Chondrocyte (in vitro differentiated cells): Measurements from ENCODE around the gene C16orf82. TPM values are rescaled to one million over a fixed set of nuclear protein-coding genes. Genes with fewer than 3 reads are reported as not detected.

Experiments used
- DNase-seq: peaks from one replicate; pipeline ENCODE4 v3.0.0; 2021; ENCODE audit warnings: mixed read lengths, low spot score
- H3K27ac Mint-ChIP-seq: one replicate; pipeline ENCODE4 v1.8.0; 2021; ENCODE audit warnings: mild to moderate bottlenecking, moderate library complexity, mixed read lengths; ENCODE audit not compliant: unreplicated experiment
- H3K27me3 Mint-ChIP-seq: 2 replicates; pipeline ENCODE4 v1.8.0; 2021; ENCODE audit warnings: low read depth, mixed read lengths
- H3K36me3 Mint-ChIP-seq: 2 replicates; pipeline ENCODE4 v1.8.0; 2021; ENCODE audit warnings: low read depth, mixed read lengths
- H3K4me1 Mint-ChIP-seq: 2 replicates; pipeline ENCODE4 v1.8.0; 2021; ENCODE audit warnings: low read depth, mild to moderate bottlenecking, mixed read lengths
- H3K4me3 Mint-ChIP-seq: one replicate; pipeline ENCODE4 v1.8.0; 2021; ENCODE audit warnings: mild to moderate bottlenecking, moderate library complexity, mixed read lengths; ENCODE audit not compliant: unreplicated experiment
- H3K9me3 Mint-ChIP-seq: 2 replicates; pipeline ENCODE4 v1.8.0; 2021; ENCODE audit warnings: low read depth, mixed read lengths
- CTCF ChIP-seq: fragments of 200-600 bp; sonication (generic); IDR thresholded peaks from 2 replicates; pipeline ENCODE4 v1.5.0; 2021; ENCODE audit warnings: antibody characterized with exemption, mild to moderate bottlenecking, moderate library complexity
- long read RNA-seq: library from polyadenylated mRNA; stranded (forward); transcript quantifications from one replicate; pipeline ENCODE4 v2.0.0, GENCODE V29; 2021
- total RNA-seq: library from RNA; stranded (reverse); gene quantifications from 3 replicates; pipeline ENCODE4 v1.2.1, GENCODE V29; 2021

Gene C16orf82
- not detected in 3 replicates for total RNA-seq
- long read RNA-seq, result 0 reads

- TF ChIP-seq CTCF, result no peak
- H3K27ac Mint-ChIP-seq, result no peak within 1 kb of the TSS
- DNase-seq, result no peak
- H3K27me3 Mint-ChIP-seq, result peaks cover 16% of the 10 kb centered on the region
- no peaks in the 10 kb centered on the region for H3K36me3 Mint-ChIP-seq
- H3K4me1 Mint-ChIP-seq, result no peaks in the 10 kb centered on the region
- H3K9me3 Mint-ChIP-seq, result no peaks in the 10 kb centered on the region
- H3K4me3 Mint-ChIP-seq, result no peak within 1 kb of the TSS
Measured at GRCh38 chr16:27066668-27067537, at the start of gene C16orf82. C16orf82 (plus strand) TSS chr16:27066927.

GRCh38 chr16:27020031-27020430 is 46.7 kb upstream of the C16orf82 start:
- no peak overlapping the region for H3K4me3 Mint-ChIP-seq
- DNase-seq, result no peak
- peaks cover 2% of the 10 kb centered on the region for H3K27me3 Mint-ChIP-seq
- H3K4me1 Mint-ChIP-seq, result no peaks in the 10 kb centered on the region
- H3K9me3 Mint-ChIP-seq, result peaks cover 4% of the 10 kb centered on the region
- no peak overlapping the region for H3K27ac Mint-ChIP-seq
- TF ChIP-seq CTCF, result no peak
- no peaks in the 10 kb centered on the region for H3K36me3 Mint-ChIP-seq

- DNase-seq, result no peak
- H3K9me3 Mint-ChIP-seq, result peaks cover 4% of the 10 kb centered on the region
- H3K36me3 Mint-ChIP-seq, result no peaks in the 10 kb centered on the region
- H3K27ac Mint-ChIP-seq, result no peak overlapping the region
- TF ChIP-seq CTCF, result no peak
- H3K27me3 Mint-ChIP-seq, result peaks cover under 1% of the 10 kb centered on the region
- no peaks in the 10 kb centered on the region for H3K4me1 Mint-ChIP-seq
- no peak overlapping the region for H3K4me3 Mint-ChIP-seq
Measured at GRCh38 chr16:27024010-27024409, 42.7 kb upstream of the C16orf82 start.

GRCh38 chr16:27025581-27025980 is 41.1 kb upstream of the C16orf82 start:
- TF ChIP-seq CTCF, result no peak
- Mint-ChIP-seq H3K36me3 (no peaks in the 10 kb centered on the region), H3K4me1 (no peaks in the 10 kb centered on the region), H3K4me3 (no peak overlapping the region), H3K27me3 (peaks cover 5% of the 10 kb centered on the region), H3K27ac (no peak overlapping the region), H3K9me3 (no peaks in the 10 kb centered on the region)
- no peak for DNase-seq

GRCh38 chr16:27027971-27028370 is 38.8 kb upstream of the C16orf82 start:
- H3K27me3 Mint-ChIP-seq, result peaks cover 5% of the 10 kb centered on the region
- H3K36me3 Mint-ChIP-seq, result no peaks in the 10 kb centered on the region
- no peak for DNase-seq
- H3K27ac Mint-ChIP-seq, result no peak overlapping the region
- H3K4me1 Mint-ChIP-seq, result no peaks in the 10 kb centered on the region
- no peak overlapping the region for H3K4me3 Mint-ChIP-seq
- TF ChIP-seq CTCF, result no peak
- H3K9me3 Mint-ChIP-seq, result no peaks in the 10 kb centered on the region
